GM13976 (cell line): ENCODE data around the gene WRAP53.

Experiments used
- DNase-seq: peaks from one replicate; pipeline ENCODE4 v3.0.0; 2012; ENCODE audit warnings: low spot score
- in situ Hi-C: fragments of 300-500 bp; cut with MboI; formaldehyde crosslinking; loops from one replicate; pipeline ENCODE4 v1.12.0; 2022; ENCODE audit warnings: low sequenced_read_pairs, mixed read lengths, inconsistent platforms; ENCODE audit not compliant: unreplicated experiment
- TF ChIP-seq, protein P1 (sequence below): IDR thresholded peaks from 2 replicates; pipeline ENCODE4 v1.5.1; 2012; ENCODE audit warnings: borderline replicate concordance, mild to moderate bottlenecking; ENCODE audit not compliant: insufficient read depth; ENCODE audit errors: extremely low read depth, missing control alignments, control extremely low read depth

Gene WRAP53

GRCh38 chr17:7750321-7750821, 62.1 kb downstream of the WRAP53 start:
- DNase-seq = no peak
- TF ChIP-seq, protein P1, sequence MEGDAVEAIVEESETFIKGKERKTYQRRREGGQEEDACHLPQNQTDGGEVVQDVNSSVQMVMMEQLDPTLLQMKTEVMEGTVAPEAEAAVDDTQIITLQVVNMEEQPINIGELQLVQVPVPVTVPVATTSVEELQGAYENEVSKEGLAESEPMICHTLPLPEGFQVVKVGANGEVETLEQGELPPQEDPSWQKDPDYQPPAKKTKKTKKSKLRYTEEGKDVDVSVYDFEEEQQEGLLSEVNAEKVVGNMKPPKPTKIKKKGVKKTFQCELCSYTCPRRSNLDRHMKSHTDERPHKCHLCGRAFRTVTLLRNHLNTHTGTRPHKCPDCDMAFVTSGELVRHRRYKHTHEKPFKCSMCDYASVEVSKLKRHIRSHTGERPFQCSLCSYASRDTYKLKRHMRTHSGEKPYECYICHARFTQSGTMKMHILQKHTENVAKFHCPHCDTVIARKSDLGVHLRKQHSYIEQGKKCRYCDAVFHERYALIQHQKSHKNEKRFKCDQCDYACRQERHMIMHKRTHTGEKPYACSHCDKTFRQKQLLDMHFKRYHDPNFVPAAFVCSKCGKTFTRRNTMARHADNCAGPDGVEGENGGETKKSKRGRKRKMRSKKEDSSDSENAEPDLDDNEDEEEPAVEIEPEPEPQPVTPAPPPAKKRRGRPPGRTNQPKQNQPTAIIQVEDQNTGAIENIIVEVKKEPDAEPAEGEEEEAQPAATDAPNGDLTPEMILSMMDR = no peak
- in situ Hi-C loops = no loop called here
